Endodermal cell (in vitro differentiated cells): ENCODE results near the gene MOXD1. TPM values are rescaled to one million over a fixed set of nuclear protein-coding genes. Genes with fewer than 3 reads are reported as not detected.

Experiments used
- DNase-seq: peaks from one replicate; pipeline ENCODE4 v3.0.0-alpha.2; 2017
- H3K27ac ChIP-seq: 2 replicates; pipeline ENCODE4 v1.5.1; 2013; ENCODE audit warnings: mild to moderate bottlenecking, low read depth, low read length, moderate library complexity
- H3K27me3 ChIP-seq: 2 replicates; pipeline ENCODE4 v1.6.1; 2013; ENCODE audit warnings: mild to moderate bottlenecking, low read length, moderate library complexity; ENCODE audit not compliant: insufficient read depth, control insufficient read depth, poor library complexity, severe bottlenecking
- H3K36me3 ChIP-seq: 2 replicates; pipeline ENCODE4 v1.7.0; 2013; ENCODE audit warnings: mild to moderate bottlenecking, low read length, moderate library complexity; ENCODE audit not compliant: control insufficient read depth, insufficient read depth
- H3K4me1 ChIP-seq: one replicate; pipeline ENCODE4 v1.7.0; 2013; ENCODE audit warnings: low read length; ENCODE audit not compliant: control insufficient read depth, insufficient read depth
- H3K4me3 ChIP-seq: 2 replicates; pipeline ENCODE4 v1.5.1; 2013; ENCODE audit warnings: mild to moderate bottlenecking, low read length, moderate library complexity
- H3K9ac ChIP-seq: 2 replicates; pipeline ENCODE4 v1.6.1; 2013; ENCODE audit warnings: mild to moderate bottlenecking, low read length, moderate library complexity; ENCODE audit not compliant: poor library complexity, severe bottlenecking; ENCODE audit errors: extremely low read depth
- H3K9me3 ChIP-seq: 2 replicates; pipeline ENCODE4 v1.6.1; 2013; ENCODE audit warnings: mild to moderate bottlenecking, low read length, moderate library complexity; ENCODE audit not compliant: control insufficient read depth
- H3K27ac Mint-ChIP-seq: 2 replicates; pipeline ENCODE4 v1.8.0; 2020; ENCODE audit warnings: mixed read lengths
- H3K27me3 Mint-ChIP-seq: 2 replicates; pipeline ENCODE4 v1.8.0; 2021; ENCODE audit warnings: mild to moderate bottlenecking, mixed read lengths; ENCODE audit not compliant: insufficient read depth
- H3K36me3 Mint-ChIP-seq: 2 replicates; pipeline ENCODE4 v1.8.0; 2020; ENCODE audit warnings: low read depth, mixed read lengths
- H3K4me1 Mint-ChIP-seq: 2 replicates; pipeline ENCODE4 v1.8.0; 2020; ENCODE audit warnings: mixed read lengths
- H3K4me3 Mint-ChIP-seq: 2 replicates; pipeline ENCODE4 v1.8.0; 2020; ENCODE audit warnings: mild to moderate bottlenecking, moderate library complexity, mixed read lengths
- H3K9me3 Mint-ChIP-seq: 2 replicates; pipeline ENCODE4 v1.8.0; 2020; ENCODE audit warnings: mild to moderate bottlenecking, mixed read lengths
- WGBS, 2 experiments: methylation state at CpG; one replicate each; pipeline versions ENCODE4 v1.1.5 to v1.1.7; 2013; ENCODE audit warnings: missing lambda C conversion rate in 2 of 2, mixed read lengths in 1 of 2; ENCODE audit not compliant: insufficient coverage in 1 of 2, insufficient read length in 1 of 2; 5-methylcytosine and 5-hydroxymethylcytosine counted together
- total RNA-seq, 2 donors: library from RNA; stranded (reverse); fragmentation: NEBNext Ultra II Directional in 1 of 2; extraction: Animal tissue kit (Norgen Biotek cat#: 25700) in 1 of 2; gene quantifications; 2 replicates in 1 of 2; 3 replicates in 1 of 2; pipeline ENCODE4 v1.2.1, GENCODE V29; 2021
- TF ChIP-seq, protein P1 (sequence below): fragments of 200-600 bp; sonication (generic); conservative IDR thresholded peaks from 2 replicates; pipeline ENCODE4 v1.5.0; 2021; ENCODE audit warnings: antibody characterized with exemption, mild to moderate bottlenecking

MOXD1 gene
- total RNA-seq, 2 donors from 2014 or later: 1.3 to 3.2 TPM

DNA sequence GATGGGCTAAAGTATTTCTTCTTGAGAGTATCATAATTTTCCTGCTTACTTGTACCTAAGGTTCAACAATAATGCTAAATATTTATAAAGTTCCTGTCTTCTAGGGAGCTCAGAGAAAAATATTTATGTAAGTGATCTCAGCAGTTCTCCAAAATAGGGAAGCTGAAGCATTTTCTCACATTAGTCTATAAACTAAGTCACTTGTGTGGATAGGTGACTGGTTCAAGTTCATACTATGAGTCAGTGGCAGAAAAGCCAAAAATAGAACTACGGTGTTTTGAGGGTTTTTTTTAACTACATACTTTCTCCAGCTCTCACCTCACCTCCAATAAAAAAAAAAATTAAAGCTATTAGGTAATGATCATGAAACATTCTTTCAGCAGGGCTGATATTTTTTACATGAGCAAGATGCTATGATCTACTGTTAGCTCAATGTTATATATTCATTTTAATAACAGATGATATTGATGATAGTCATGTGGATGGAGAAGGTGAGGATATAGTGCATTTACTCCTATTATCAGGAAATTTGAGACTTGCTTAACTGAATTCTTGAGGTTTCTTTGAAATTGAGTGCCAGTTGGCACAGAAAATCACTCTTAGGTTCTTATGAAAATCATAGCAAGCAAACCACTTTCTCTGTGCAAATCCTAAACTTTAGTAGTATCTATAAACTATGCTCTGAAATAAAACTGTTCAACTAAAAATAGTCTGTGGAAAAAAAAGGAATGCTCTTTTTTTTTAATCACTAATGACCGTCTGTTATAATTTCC, 4.1 kb upstream of the MOXD1 start:
- Histone ChIP-seq H3K27ac (no peak overlapping the region), H3K9ac (no peak overlapping the region), H3K4me3 (no peak overlapping the region), H3K9me3 (no peaks in the 10 kb centered on the region), H3K4me1 (peaks cover 3% of the 10 kb centered on the region), H3K27me3 (peaks cover 40% of the 10 kb centered on the region), H3K36me3 (no peaks in the 10 kb centered on the region)
- 80% methylated on average over 1 of the region's 2 CpGs; no CpG with 5 or more reads in 1 of the 2 experiments for WGBS, 2 experiments
- peaks cover 40% of the 10 kb centered on the region for H3K27me3 Mint-ChIP-seq
- no peak overlapping the region for H3K27ac Mint-ChIP-seq
- DNase-seq: no peak
- H3K36me3 Mint-ChIP-seq: no peaks in the 10 kb centered on the region
- H3K4me3 Mint-ChIP-seq: no peak overlapping the region
- TF ChIP-seq, protein P1, sequence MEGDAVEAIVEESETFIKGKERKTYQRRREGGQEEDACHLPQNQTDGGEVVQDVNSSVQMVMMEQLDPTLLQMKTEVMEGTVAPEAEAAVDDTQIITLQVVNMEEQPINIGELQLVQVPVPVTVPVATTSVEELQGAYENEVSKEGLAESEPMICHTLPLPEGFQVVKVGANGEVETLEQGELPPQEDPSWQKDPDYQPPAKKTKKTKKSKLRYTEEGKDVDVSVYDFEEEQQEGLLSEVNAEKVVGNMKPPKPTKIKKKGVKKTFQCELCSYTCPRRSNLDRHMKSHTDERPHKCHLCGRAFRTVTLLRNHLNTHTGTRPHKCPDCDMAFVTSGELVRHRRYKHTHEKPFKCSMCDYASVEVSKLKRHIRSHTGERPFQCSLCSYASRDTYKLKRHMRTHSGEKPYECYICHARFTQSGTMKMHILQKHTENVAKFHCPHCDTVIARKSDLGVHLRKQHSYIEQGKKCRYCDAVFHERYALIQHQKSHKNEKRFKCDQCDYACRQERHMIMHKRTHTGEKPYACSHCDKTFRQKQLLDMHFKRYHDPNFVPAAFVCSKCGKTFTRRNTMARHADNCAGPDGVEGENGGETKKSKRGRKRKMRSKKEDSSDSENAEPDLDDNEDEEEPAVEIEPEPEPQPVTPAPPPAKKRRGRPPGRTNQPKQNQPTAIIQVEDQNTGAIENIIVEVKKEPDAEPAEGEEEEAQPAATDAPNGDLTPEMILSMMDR: no peak
- H3K4me1 Mint-ChIP-seq: peaks cover 18% of the 10 kb centered on the region
- H3K9me3 Mint-ChIP-seq: no peaks in the 10 kb centered on the region

DNA sequence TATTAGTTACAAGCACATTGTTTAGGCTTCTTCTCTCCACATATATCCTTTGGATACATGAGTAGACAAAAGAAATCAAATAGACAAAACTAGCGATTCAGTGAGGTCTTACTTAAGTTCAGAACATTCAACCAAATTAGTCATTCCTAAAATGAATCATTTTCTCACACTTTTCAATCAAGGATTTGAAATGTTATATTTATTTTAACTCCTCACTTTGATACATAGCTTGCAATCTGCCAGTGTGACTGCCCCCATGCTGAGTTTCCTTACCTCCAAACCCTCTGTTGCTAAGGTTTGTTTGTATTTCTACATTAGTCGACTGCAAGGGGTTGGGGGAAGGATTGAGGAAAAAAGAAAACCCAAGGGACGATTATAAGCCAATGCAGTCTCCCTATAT, 3.5 kb upstream of the MOXD1 start:
- H3K36me3 ChIP-seq: no peaks in the 10 kb centered on the region
- Mint-ChIP-seq H3K9me3 (no peaks in the 10 kb centered on the region), H3K27ac (no peak overlapping the region), H3K27me3 (peaks cover 46% of the 10 kb centered on the region), H3K4me1 (peaks cover 18% of the 10 kb centered on the region), H3K36me3 (no peaks in the 10 kb centered on the region), H3K4me3 (no peak overlapping the region)
- peaks cover 3% of the 10 kb centered on the region for H3K4me1 ChIP-seq
- H3K9me3 ChIP-seq: no peaks in the 10 kb centered on the region
- peaks cover 46% of the 10 kb centered on the region for H3K27me3 ChIP-seq
- H3K27ac ChIP-seq: no peak overlapping the region
- H3K4me3 ChIP-seq: no peak overlapping the region
- H3K9ac ChIP-seq: no peak overlapping the region
- no peak for DNase-seq
- TF ChIP-seq, protein P1: no peak
- 45 to 75% methylated on average over 1 to 3 of the region's 3 CpGs for WGBS, 2 experiments

DNA sequence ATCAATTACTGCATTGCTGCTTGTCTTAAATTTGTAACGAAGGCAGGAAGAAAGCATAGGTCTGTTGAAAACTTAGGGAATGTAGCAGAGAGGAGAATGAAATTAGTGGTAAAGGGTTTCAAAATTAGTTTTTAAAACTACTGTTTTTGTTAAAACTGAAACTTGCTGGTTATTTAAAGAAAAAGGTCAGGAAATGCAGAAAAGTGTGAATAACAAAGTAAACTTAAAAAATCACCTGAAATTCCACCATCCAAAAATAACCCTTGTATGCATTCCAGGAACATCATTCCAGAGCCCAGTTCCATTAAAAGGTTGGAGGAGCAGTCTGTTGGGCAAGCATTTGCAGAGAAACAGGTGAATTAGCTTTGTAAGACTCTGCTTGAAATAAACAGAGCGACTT, 3.1 kb upstream of the MOXD1 start:
- Mint-ChIP-seq H3K4me3 (no peak overlapping the region), H3K36me3 (no peaks in the 10 kb centered on the region), H3K27ac (no peak overlapping the region), H3K27me3 (peaks cover 50% of the 10 kb centered on the region), H3K4me1 (peaks cover 18% of the 10 kb centered on the region), H3K9me3 (no peaks in the 10 kb centered on the region)
- Histone ChIP-seq H3K4me1 (peaks cover 3% of the 10 kb centered on the region), H3K4me3 (no peak overlapping the region), H3K27ac (no peak overlapping the region), H3K9ac (no peak overlapping the region), H3K9me3 (no peaks in the 10 kb centered on the region), H3K36me3 (no peaks in the 10 kb centered on the region), H3K27me3 (peaks cover 50% of the 10 kb centered on the region)
- WGBS, 2 experiments: 86% methylated on average over 1 to 2 of the region's 2 CpGs
- no peak for DNase-seq
- TF ChIP-seq, protein P1: no peak
